ENCODE data around the gene DRAXIN.

Gene DRAXIN

GRCh38 chr1:11749996-11750395 is 58.5 kb downstream of the DRAXIN start:
- Histone ChIP-seq H3K4me3 (no peak overlapping the region), H3K27ac (no peak overlapping the region)
- no peak for DNase-seq (ENCODE audit: low spot score)
- TF ChIP-seq CTCF (IDR thresholded peaks at IDR 0.05): no peak

- no peak for TF ChIP-seq CTCF (IDR thresholded peaks at IDR 0.05)
- no peak for DNase-seq (ENCODE audit: low spot score)
- Histone ChIP-seq H3K4me3 (no peak overlapping the region), H3K27ac (no peak overlapping the region)
These were observed 59.6 kb downstream of the DRAXIN start for GRCh38 chr1:11751087-11751486.

- no peak overlapping the region for H3K27ac ChIP-seq
- no peak overlapping the region for H3K4me3 ChIP-seq
- TF ChIP-seq CTCF (IDR thresholded peaks at IDR 0.05): no peak
- DNase-seq (ENCODE audit: low spot score): no peak
These were observed 61.0 kb downstream of the DRAXIN start for GRCh38 chr1:11752359-11753088.

- DNase-seq (ENCODE audit: low spot score): no peak
- Histone ChIP-seq H3K27ac (no peak overlapping the region), H3K4me3 (no peak overlapping the region)
- no peak for TF ChIP-seq CTCF (IDR thresholded peaks at IDR 0.05)
These were observed 62.2 kb downstream of the DRAXIN start for GRCh38 chr1:11753555-11754208.

- no peak for TF ChIP-seq CTCF (IDR thresholded peaks at IDR 0.05)
- no peak for DNase-seq (ENCODE audit: low spot score)
These were observed 65.5 kb downstream of the DRAXIN start for GRCh38 chr1:11757047-11757446.

GRCh38 chr1:11759791-11760190 is 68.3 kb downstream of the DRAXIN start:
- no peak for TF ChIP-seq CTCF (IDR thresholded peaks at IDR 0.05)
- Histone ChIP-seq H3K27ac (no peak overlapping the region), H3K4me3 (no peak overlapping the region)
- no peak for DNase-seq (ENCODE audit: low spot score)

More at GRCh38 chr1:11757047-11757446, 65.5 kb downstream of the DRAXIN start:
- no peak overlapping the region for H3K4me3 ChIP-seq
- no peak overlapping the region for H3K27ac ChIP-seq

GRCh38 chr1:11761285-11761684 is 69.8 kb downstream of the DRAXIN start:
- no peak for TF ChIP-seq CTCF (IDR thresholded peaks at IDR 0.05)
- DNase-seq (ENCODE audit: low spot score): no peak
- no peak overlapping the region for H3K4me3 ChIP-seq
- H3K27ac ChIP-seq: no peak overlapping the region
